Esophagus muscularis mucosa (tissue), 4 donors: ENCODE data around the gene SDCBP2. TPM values are rescaled to one million over a fixed set of nuclear protein-coding genes. Genes with fewer than 3 reads are reported as not detected.
A peak's percentile ranks its signal among the peaks of the same experiment; 100 is the strongest.

Source experiments
- DNase-seq: peaks from one replicate; pipeline ENCODE4 v3.0.0-alpha.2; 2017; ENCODE audit errors: extremely low spot score
- H3K27ac ChIP-seq, 4 donors: fragments of 200-600 bp; sonication (generic); replicated peaks in 1 of 4; 1 replicate in 3 of 4; 2 replicates in 1 of 4; pipeline ENCODE4 v1.5.1; 2016 to 2019; ENCODE audit warnings: mild to moderate bottlenecking in 1 of 4
- H3K27me3 ChIP-seq, 4 donors: fragments of 200-600 bp; sonication (generic); one replicate each; pipeline versions ENCODE4 v1.5.1 to v1.6.0; 2016 to 2019
- H3K36me3 ChIP-seq, 4 donors: fragments of 200-600 bp; sonication (generic); one replicate each; pipeline ENCODE4 v1.5.1; 2016 to 2019
- H3K4me1 ChIP-seq, 4 donors: fragments of 200-600 bp; sonication (generic); one replicate each; pipeline ENCODE4 v1.5.1; 2016 to 2019
- H3K4me3 ChIP-seq, 4 donors: fragments of 200-600 bp; sonication (generic); 1 replicate in 2 of 4; 2 replicates in 2 of 4; pipeline ENCODE4 v1.5.1; 2016 to 2019; ENCODE audit warnings: mild to moderate bottlenecking in 4 of 4, moderate library complexity in 1 of 4
- H3K9me3 ChIP-seq, 4 donors: fragments of 200-600 bp; sonication (generic); 1 replicate in 3 of 4; 2 replicates in 1 of 4; pipeline ENCODE4 v1.5.1; 2016 to 2019
- EP300 ChIP-seq: sonication (generic); formaldehyde crosslinking; IDR thresholded peaks from one replicate; pipeline ENCODE4 v1.6.1; 2017; ENCODE audit warnings: antibody characterized with exemption
- POLR2A ChIP-seq: fragments of 450-650 bp; IDR thresholded peaks from one replicate; pipeline ENCODE4 v1.6.1; 2017; ENCODE audit warnings: antibody characterized with exemption, moderate library complexity, mild to moderate bottlenecking, low read depth
- POLR2AphosphoS5 ChIP-seq, 2 donors: sonication (generic); formaldehyde crosslinking; IDR thresholded peaks; one replicate each; pipeline ENCODE4 v1.6.1; 2017; ENCODE audit warnings: antibody characterized with exemption in 2 of 2
- WGBS: methylation state at CpG from one replicate; pipeline ENCODE4 v1.1.5; 2018; 5-methylcytosine and 5-hydroxymethylcytosine counted together
- intact Hi-C: fragments of 100-400 bp; cut with DNase I; formaldehyde crosslinking; loops from one replicate; pipeline ENCODE4 v1.15.1; 2023
- total RNA-seq, 4 donors: library from RNA; depleted of rRNA; stranded (reverse); fragments of >200 nt; gene quantifications; one replicate each; pipeline versions ENCODE4 v1.1.0 to v1.2.1, GENCODE V29; 2016
- TF ChIP-seq, protein P1 (sequence below), 3 experiments: fragments of 200-600 bp in 2 of 3; fragments of 450-650 bp in 1 of 3; sonication (generic) in 2 of 3; IDR thresholded peaks; one replicate each; pipeline ENCODE4 v1.5.1; 2017 to 2019; ENCODE audit warnings: antibody characterized with exemption in 3 of 3, mild to moderate bottlenecking in 2 of 3, moderate library complexity in 1 of 3

The SDCBP2 gene
- total RNA-seq, 4 donors from 2014 or later: 2.1 to 6.2 (median 4.1) TPM

DNA sequence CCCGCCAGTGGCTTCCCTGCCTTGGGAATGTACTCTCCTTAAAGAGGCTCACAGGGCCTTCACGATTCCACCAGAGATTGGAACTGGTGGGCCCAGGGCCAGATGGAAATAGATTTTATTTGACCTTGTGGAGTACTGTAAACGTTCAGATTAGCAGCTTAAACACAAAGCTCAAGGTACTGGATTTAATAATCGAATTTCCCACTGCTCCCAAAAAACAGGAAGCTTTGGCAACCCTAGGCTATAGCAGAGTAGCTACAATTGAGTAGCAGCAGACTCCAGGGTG, 7.3 kb downstream of the SDCBP2 start:
- H3K36me3 ChIP-seq: no peaks in the 10 kb centered on the region
- WGBS: 43% methylated on average over 4 of the region's 4 CpGs
- no peak overlapping the region for H3K4me3 ChIP-seq
- intact Hi-C loops: no loop called here
- H3K27ac ChIP-seq: peak overlapping the region in 3 of 4 donors; percentile 46 to 63 (median 62)
- H3K9me3 ChIP-seq: no peaks in the 10 kb centered on the region
- H3K4me1 ChIP-seq: peaks cover 21 to 36% (median 29%) of the 10 kb centered on the region in 4 donors
- TF ChIP-seq, protein P1, sequence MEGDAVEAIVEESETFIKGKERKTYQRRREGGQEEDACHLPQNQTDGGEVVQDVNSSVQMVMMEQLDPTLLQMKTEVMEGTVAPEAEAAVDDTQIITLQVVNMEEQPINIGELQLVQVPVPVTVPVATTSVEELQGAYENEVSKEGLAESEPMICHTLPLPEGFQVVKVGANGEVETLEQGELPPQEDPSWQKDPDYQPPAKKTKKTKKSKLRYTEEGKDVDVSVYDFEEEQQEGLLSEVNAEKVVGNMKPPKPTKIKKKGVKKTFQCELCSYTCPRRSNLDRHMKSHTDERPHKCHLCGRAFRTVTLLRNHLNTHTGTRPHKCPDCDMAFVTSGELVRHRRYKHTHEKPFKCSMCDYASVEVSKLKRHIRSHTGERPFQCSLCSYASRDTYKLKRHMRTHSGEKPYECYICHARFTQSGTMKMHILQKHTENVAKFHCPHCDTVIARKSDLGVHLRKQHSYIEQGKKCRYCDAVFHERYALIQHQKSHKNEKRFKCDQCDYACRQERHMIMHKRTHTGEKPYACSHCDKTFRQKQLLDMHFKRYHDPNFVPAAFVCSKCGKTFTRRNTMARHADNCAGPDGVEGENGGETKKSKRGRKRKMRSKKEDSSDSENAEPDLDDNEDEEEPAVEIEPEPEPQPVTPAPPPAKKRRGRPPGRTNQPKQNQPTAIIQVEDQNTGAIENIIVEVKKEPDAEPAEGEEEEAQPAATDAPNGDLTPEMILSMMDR (IDR thresholded peaks at IDR 0.05): no peak
- TF ChIP-seq EP300 (no peak), POLR2A (no peak), POLR2AphosphoS5 (IDR thresholded peaks at IDR 0.05) (no peak)
- peaks cover 0 to 9% (median 0%) of the 10 kb centered on the region in 4 donors for H3K27me3 ChIP-seq
- no peak for DNase-seq

DNA sequence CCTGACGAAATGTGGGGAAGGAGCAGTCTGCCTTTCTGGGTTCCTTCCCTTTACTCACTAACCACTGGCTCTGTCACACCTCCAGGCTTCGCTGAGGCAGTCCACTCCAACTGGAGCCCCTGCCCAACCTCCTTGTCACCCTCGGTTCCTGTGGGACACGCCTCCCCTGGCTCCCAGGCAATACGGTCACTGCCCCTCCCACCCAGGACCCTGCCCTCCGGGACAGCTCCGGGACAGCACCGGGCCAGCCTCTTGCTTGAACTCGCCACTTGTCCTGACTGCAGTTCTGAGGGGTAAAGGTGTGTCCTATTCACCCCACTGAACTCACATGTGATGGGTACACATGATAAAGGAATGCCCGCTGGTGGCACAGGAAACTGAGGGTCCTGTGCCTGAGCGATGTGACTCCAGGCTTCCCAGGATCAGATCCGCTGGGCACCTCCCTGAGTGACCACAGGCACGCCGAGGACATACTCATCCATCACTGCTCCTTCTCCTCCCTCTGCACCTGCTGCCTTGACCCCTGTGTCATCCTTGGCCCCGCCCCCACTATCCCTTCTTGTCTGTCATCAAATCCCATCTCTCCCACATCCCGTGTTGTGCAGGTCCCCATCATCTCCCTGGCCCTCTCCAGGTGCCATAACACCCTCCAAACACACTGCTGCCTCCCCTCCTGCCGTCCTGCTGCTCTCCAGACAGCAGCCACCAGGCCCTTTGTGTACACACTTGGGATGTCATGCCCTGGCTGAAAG, 7.9 kb downstream of the SDCBP2 start:
- Histone ChIP-seq H3K36me3 (no peaks in the 10 kb centered on the region), H3K27me3 (peaks cover 0 to 9% (median 0%) of the 10 kb centered on the region in 4 donors), H3K4me1 (peaks cover 16 to 31% (median 24%) of the 10 kb centered on the region in 4 donors), H3K9me3 (no peaks in the 10 kb centered on the region), H3K27ac (peak overlapping the region in 1 of 4 donors; percentile 62), H3K4me3 (no peak overlapping the region)
- no peak for TF ChIP-seq POLR2A
- 59% methylated on average over 16 of the region's 17 CpGs for WGBS
- DNase-seq: no peak
- intact Hi-C loops: no loop called here

DNA sequence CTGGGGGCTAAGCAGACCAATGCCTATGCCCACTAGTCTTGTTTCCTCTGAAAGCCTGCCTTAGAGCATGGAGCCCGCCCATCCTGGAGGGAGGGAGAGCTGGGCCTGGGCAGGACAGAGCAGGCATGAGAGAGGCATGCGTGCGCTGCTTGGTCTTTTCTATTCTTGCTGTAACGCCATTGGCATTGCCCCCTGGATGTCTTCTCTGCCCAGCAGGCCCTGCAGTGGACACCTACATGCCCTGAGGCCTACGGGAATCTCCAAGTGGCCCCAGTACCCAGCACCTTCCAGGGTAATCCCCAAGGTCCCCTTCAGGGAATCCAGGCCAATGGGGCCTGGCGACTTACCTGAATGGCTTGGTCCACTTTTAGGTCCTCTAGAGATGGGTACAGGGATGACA, 8.9 kb downstream of the SDCBP2 start:
- 86% methylated on average over 6 of the region's 6 CpGs for WGBS
- TF ChIP-seq, protein P1 (IDR thresholded peaks at IDR 0.05): no peak
- TF ChIP-seq EP300: no peak
- no peak for TF ChIP-seq POLR2AphosphoS5 (IDR thresholded peaks at IDR 0.05)
- no peak for TF ChIP-seq POLR2A
- intact Hi-C loops: no loop called here
- Histone ChIP-seq H3K4me1 (peaks cover 12 to 27% (median 20%) of the 10 kb centered on the region in 4 donors), H3K4me3 (no peak overlapping the region), H3K27ac (no peak overlapping the region), H3K27me3 (peaks cover 0 to 9% (median 0%) of the 10 kb centered on the region in 4 donors), H3K9me3 (no peaks in the 10 kb centered on the region), H3K36me3 (no peaks in the 10 kb centered on the region)
- no peak for DNase-seq

DNA sequence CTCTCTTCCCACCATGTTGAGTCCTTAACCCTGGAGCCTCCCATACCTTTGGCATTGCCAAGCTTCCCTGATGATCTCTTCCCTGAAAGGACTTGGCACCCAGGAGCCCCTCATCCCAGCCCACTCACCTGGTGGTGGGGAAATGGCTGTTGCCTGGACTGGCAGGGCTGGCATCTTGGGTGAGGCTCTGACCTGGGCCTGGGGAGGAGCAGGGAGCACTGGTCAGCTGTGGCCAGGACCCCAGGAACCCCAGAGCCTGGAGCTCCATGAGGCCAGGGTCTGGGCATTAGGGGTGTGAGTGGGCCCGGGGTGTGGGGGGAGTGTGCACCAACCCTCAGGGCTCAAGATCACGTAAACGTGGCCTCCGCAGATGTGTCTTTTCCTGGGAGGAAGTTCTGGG, 9.5 kb downstream of the SDCBP2 start:
- Histone ChIP-seq H3K9me3 (no peaks in the 10 kb centered on the region), H3K4me1 (peaks cover 7 to 21% (median 16%) of the 10 kb centered on the region in 4 donors), H3K27ac (no peak overlapping the region), H3K36me3 (no peaks in the 10 kb centered on the region), H3K4me3 (no peak overlapping the region), H3K27me3 (peaks cover 0 to 9% (median 0%) of the 10 kb centered on the region in 4 donors)
- WGBS: 94% methylated on average over 2 of the region's 4 CpGs
- DNase-seq: no peak
- intact Hi-C loops: no loop called here
- TF ChIP-seq EP300 (no peak), POLR2A (no peak), POLR2AphosphoS5 (IDR thresholded peaks at IDR 0.05) (no peak)
- TF ChIP-seq, protein P1 (IDR thresholded peaks at IDR 0.05): no peak

DNA sequence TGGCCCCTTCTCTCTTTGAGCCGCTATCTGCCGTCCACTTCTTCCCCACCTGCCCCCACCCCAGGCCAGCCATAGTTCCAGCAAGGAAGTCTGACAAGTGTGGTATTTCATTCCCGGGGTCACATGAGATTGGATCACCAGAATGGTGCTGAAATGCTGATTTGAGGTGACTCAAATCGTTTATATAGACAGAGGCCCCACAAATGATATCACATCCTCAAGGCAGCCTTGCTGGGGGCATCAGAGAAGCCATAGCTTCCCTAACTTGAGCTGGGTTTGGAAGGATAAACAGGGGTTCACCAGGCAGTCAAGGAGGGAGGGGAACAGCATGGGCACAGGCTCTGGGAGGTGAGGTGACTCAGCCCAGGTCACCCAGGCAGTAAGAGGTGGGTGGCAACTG, 9.9 kb downstream of the SDCBP2 start:
- 81% methylated on average over 4 of the region's 4 CpGs for WGBS

More for the DNA sequence above, 9.9 kb downstream of the SDCBP2 start:
- Histone ChIP-seq H3K27ac (no peak overlapping the region), H3K9me3 (no peaks in the 10 kb centered on the region), H3K4me3 (no peak overlapping the region), H3K36me3 (no peaks in the 10 kb centered on the region), H3K27me3 (peaks cover 0 to 9% (median 0%) of the 10 kb centered on the region in 4 donors), H3K4me1 (peaks cover 3 to 18% (median 14%) of the 10 kb centered on the region in 4 donors)
- no peak for DNase-seq
- intact Hi-C loops: no loop called here
- TF ChIP-seq POLR2AphosphoS5 (IDR thresholded peaks at IDR 0.05): no peak
